ENCODE results near the gene DNAH2.

DNAH2 gene

GRCh38 chr17:7822126-7822525 lies 104.6 kb downstream of the DNAH2 start:
- DNase-seq (ENCODE audit: low read depth): no peak

- no peak for DNase-seq (ENCODE audit: low read depth)
These were observed 106.0 kb downstream of the DNAH2 start for GRCh38 chr17:7823581-7824001.

- DNase-seq (ENCODE audit: low read depth): no peak
These were observed 106.7 kb downstream of the DNAH2 start for GRCh38 chr17:7824021-7824924.

DNA sequence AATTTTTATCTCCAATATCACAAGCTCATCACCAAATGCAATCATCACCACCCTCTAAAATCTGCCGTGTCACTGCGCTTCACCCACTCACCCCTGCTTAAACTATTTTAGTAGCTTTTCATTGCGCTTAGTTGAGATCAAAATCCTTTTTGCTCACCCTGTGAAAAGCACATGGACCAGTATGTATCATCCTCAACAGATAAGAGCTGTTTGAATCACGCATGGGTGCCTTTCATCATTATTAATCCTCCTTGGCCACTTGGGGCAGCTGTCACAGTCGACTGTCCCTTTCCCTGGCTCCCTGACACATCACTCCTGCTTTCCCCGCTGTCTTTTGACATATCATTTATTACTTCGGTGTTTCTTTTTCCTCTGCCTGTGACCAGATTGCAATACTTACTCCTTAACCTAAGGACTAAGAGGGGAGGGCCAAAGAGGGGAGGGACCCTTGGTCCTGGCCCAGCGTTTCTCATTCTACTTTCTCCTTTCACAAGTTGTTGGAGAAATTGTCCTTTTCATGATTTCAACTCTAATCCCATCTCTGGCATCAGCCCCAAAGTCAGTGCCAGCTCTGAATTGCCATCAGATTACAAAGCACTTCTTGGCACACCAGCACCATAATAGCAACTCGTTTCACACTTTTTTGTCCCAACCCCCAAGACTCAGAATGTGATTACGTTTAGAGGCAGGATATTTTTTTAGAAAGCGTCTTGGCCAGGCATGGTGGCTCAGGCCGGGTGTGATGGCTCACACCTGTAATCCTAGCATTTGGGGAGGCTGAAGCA lies 107.9 kb downstream of the DNAH2 start:
- no peak for DNase-seq (ENCODE audit: low read depth)

DNA sequence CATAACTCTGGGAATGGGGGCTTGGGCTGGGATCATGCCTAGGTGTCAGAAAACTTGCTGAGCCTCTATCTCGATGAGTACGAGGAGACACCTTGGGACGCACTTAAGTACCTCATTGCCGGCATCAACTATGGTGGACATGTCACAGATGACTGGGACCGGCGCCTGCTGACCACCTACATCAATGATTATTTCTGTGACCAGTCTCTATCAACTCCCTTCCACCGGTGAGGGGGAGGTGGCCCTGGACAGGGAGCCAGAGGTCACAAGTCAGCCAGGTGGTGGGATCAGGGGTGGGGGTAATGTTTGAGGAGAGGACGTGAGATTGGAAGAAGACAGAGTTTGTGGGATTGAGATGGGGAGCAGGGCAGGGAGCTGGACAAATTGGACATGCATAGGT lies 113.1 kb downstream of the DNAH2 start:
- no peak for DNase-seq (ENCODE audit: low read depth)

DNA sequence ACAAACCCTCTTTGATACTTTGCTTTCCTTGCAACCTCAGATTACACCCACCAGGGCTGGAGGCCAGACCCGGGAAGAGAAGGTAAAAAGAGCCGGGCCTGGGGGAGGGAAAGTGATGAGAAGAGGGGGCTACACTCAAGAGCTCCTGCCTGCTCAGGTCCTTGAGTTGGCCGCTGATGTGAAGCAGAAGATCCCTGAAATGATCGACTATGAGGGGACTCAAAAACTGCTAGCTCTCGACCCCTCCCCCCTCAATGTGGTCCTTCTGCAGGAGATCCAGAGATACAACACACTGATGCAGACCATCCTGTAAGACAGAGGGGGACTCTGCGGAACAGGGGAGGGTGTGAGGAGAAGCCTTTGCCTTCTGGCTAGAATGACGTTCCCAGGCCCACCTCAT lies 113.7 kb downstream of the DNAH2 start:
- DNase-seq (ENCODE audit: low read depth): no peak

GRCh38 chr17:7832431-7832830 lies 114.9 kb downstream of the DNAH2 start:
- DNase-seq (ENCODE audit: low read depth): no peak

GRCh38 chr17:7833011-7833794 lies 115.7 kb downstream of the DNAH2 start:
- DNase-seq (ENCODE audit: low read depth): no peak

- DNase-seq (ENCODE audit: low read depth): no peak
These were observed 116.4 kb downstream of the DNAH2 start, which contains the start of gene KDM6B for GRCh38 chr17:7833795-7834541. Gene KDM6B (plus strand): TSS chr17:7834217. CDS start chr17:7845555, 11,338 bp downstream.

GRCh38 chr17:7834542-7834956 lies 117.0 kb downstream of the DNAH2 start:
- no peak for DNase-seq (ENCODE audit: low read depth)

GRCh38 chr17:7834957-7835813 lies 117.6 kb downstream of the DNAH2 start:
- peak; percentile 88 for DNase-seq (ENCODE audit: low read depth)

DNA sequence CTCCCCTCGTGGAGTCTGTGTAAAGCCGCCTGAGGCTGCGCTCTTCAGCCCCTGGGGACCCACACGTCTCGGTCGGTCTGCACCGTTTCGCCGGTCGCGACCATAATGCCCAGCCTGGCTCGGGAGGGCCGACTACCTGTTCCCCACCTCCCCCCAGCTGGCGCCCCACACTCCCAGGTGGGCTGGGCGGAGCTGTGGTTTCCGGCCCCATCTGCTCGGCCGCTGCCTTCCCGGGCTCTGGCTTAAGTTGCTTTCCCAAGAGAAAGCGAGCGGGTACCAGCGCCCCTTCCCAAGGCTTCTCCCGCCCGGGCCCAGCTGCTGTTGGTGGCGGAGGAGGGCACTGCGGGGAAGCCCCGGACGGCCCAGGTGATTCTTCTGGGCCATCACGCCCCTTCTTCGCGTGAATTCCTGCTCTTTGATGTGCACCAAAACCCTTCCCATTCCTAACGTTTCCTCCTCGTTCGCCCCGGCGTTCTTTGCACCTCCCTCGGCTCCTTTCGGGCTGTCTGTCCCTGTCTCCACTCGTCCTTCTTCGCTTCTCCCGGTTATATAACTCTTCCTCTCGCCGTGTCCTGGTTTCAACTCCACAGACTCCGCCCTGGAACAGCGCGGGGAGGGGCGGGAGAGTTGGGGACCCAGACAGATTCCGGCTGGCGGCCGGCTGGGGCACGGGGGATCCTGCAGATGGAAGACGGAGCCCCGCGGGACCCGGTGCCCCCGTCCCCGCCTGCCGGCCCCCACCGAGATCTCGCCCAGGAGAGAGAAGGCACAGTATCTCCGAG lies 118.5 kb downstream of the DNAH2 start:
- DNase-seq (ENCODE audit: low read depth): no peak

DNA sequence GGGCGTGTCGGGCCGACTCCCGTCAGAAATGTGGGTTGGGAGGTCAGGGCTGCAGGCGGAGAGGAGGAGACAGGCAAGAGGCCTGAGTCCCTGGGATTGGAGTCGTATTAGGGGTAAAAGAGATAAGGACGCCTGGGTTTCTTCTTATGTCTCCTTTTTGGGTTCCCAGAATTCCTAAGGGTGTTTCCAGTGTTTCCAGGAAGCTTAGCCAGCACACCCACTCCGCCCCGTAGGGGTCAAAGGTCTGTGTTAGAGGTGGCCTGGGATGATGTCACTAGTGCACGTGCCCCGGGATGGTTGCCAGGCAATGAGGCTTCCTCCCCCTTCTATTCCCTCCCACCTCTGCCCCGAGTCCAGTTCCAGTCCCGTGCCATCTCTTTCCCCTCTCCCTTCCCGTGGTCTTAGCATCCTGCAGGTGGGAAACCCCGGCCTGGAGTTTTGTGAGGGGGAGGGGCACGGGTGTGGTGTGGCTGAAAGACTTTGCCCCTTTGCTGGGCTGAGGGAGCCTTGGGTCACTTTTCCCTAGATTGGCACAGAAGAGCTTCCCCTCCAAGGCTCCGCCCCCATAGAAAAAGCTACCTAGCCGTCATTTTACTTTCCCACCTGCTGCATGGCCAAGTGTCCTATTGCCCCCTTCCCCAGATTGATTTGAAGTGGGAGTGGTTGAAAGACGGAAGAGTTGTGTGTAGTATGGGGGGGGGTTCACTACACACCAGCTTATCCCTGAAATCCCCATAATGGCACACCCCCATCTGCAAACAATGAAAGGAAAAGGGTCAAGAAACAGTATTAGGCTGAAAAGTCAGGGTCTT lies 119.3 kb downstream of the DNAH2 start:
- no peak for DNase-seq (ENCODE audit: low read depth)

- no peak for DNase-seq (ENCODE audit: low read depth)
These were observed 120.0 kb downstream of the DNAH2 start for GRCh38 chr17:7837408-7838088.

GRCh38 chr17:7838090-7839075 lies 120.8 kb downstream of the DNAH2 start:
- no peak for DNase-seq (ENCODE audit: low read depth)

DNA sequence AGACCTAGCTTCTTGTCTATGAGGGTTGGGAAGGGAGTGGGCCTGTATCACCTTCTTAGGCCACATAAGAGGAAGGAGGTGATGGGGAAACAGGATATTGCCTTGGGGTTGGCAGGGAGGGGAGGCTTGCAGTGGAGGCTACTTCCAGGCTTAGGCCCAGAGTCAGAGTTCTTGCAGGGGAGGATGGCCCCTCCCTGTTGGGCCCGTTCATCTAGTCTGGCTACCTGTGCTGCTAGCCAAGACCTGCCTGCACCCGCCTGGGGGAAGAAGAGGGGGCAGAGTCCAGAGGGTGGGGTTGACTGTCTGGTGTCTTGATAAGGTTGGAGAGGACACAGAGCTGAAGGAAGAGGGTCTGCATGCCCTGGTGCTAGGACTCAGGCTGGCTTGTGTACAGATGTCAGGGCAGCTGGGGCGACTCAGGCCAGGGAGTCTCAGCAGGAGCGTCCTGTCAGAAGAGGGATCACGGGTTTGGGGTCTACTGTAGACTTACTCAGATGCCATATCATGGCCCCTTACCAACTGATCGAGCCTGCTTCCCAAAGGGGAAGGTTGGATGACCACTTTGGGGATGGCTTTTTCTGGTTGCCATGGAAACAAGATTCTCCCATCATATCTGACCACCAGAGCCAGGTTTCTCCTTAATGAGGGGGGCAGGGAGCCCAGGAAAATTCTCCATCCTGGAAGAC lies 121.8 kb downstream of the DNAH2 start:
- DNase-seq (ENCODE audit: low read depth): no peak

All from GM04503 (cell line).